Urothelium cell line (cell line): Measurements from ENCODE around the gene RNU4-1.

Experiments used
- DNase-seq: peaks from one replicate; pipeline ENCODE4 v3.0.0; 2011; ENCODE audit warnings: low spot score, mixed read lengths
- FAIRE-seq: peaks from 2 replicates; lab custom pipeline; 2011; peaks lifted over from hg19 to GRCh38; lab: Jason Lieb, UNC

Gene RNU4-1

GRCh38 chr12:120290609-120291305 lies 2.3 kb downstream of the RNU4-1 start:
- DNase-seq = peak; percentile 26
- FAIRE-seq = no peak

DNA sequence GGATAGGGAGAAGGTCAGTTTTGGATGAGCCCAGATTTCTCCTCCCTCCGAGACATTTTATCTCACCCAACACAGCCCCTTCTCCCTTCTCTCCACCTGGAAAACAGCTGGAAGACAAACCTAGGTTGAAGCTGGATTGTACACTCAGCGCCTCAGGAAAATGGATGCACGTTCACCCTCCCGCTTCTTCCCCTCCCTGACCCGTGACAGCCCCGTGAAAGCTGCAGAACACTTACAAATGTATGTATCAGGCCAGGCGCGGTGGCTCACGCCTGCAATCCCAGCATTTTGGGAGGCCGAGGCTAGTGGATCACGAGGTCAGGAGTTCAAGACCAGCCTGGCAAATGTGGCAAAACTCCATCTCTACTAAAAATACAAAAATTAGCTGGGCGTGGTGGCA lies 5.5 kb downstream of the RNU4-1 start:
- FAIRE-seq (no peak), DNase-seq (no peak)

GRCh38 chr12:120286768-120287490 lies 6.1 kb downstream of the RNU4-1 start:
- FAIRE-seq (no peak), DNase-seq (no peak)

DNA sequence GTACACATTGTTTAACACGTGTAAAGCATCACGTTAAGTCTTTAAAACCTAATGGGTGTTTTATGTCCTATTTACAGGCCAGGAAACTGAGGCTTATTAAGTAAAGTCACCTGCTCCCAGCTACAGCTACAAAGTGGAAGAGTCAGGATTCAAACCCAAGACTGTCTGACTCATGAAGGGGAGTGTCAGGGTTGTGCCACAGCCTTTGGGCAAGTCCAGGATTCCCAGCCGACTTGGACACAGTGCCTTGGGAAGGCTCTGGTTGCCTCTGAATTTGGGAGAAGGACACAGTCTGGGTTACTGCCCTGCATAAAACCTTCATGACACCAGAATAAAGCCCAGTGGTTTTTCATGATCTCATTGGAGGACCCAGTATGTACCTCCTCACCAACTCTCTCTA lies 8.7 kb downstream of the RNU4-1 start:
- DNase-seq (no peak), FAIRE-seq (no peak)

GRCh38 chr12:120283318-120283717 lies 9.7 kb downstream of the RNU4-1 start:
- FAIRE-seq (no peak), DNase-seq (no peak)

GRCh38 chr12:120278137-120279069 lies 14.6 kb downstream of the RNU4-1 start:
- no peak for FAIRE-seq
- DNase-seq = no peak

DNA sequence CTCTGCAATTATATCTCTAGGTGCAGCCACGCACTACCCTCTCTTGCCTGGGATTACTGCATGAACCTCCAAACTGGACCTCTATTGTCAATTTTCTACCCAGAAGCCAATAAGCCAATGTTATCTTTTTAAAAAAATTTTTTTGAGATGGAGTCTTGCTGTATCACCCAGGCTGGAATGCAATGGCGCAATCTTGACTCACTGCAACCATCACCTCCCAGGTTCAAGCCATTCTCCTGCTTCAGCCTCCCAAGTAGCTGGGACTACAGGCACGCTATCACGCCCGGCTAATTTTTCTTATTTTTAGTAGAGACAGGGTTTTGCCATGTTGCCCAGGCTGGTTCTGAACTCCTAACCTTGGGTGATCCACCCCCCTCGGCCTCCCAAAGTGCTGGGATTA lies 16.3 kb downstream of the RNU4-1 start:
- DNase-seq (no peak), FAIRE-seq (no peak)

DNA sequence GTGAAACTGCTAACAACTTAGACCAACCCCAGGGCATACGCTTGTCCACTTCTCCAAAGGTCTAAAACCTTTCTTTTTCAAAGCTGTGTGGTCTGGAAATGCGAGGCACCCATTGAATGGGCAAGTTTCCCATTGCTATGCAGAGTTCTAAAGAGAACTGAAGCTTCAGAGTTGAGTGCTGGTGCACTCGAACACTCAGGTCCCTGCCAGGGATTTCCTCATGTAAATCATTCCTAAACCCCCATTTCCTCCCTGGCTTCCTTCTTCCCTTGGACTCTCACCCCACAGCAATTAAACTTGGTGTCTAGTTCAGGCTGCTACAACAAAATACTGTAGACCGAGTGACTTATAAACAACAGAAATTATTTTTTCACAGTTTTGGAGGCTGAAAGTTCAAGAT lies 25.3 kb downstream of the RNU4-1 start:
- DNase-seq = no peak
- no peak for FAIRE-seq

GRCh38 chr12:120266180-120266870 lies 26.7 kb downstream of the RNU4-1 start:
- DNase-seq = no peak
- FAIRE-seq = no peak

GRCh38 chr12:120265473-120266179 lies 27.4 kb downstream of the RNU4-1 start, which contains the start of gene PXN:
Gene PXN (minus strand): TSS chr12:120265730. CDS start chr12:120265629, 101 bp downstream.
- peak; percentile 95 for DNase-seq
- no peak for FAIRE-seq

GRCh38 chr12:120264904-120265472 lies 28.0 kb downstream of the RNU4-1 start:
- FAIRE-seq (no peak), DNase-seq (no peak)

- FAIRE-seq = no peak
- no peak for DNase-seq
These were observed 28.7 kb downstream of the RNU4-1 start for GRCh38 chr12:120264086-120264903.

DNA sequence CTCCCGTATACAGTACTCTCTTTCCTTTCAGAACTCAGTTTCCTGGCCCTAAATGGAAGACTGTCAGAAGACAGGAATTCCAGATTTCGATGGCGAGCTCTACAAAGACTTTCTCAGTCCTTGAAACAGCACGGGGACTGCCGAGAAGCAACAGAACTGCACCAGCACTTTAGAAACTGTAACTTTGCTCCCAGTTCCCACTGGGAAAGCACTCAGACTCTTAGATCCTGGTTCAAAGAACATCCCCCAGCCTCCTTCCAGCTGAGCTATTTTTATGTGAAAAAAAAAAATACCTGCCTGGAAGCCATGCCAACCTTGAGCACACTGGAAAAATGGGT lies 29.3 kb downstream of the RNU4-1 start:
- FAIRE-seq = no peak

DNA sequence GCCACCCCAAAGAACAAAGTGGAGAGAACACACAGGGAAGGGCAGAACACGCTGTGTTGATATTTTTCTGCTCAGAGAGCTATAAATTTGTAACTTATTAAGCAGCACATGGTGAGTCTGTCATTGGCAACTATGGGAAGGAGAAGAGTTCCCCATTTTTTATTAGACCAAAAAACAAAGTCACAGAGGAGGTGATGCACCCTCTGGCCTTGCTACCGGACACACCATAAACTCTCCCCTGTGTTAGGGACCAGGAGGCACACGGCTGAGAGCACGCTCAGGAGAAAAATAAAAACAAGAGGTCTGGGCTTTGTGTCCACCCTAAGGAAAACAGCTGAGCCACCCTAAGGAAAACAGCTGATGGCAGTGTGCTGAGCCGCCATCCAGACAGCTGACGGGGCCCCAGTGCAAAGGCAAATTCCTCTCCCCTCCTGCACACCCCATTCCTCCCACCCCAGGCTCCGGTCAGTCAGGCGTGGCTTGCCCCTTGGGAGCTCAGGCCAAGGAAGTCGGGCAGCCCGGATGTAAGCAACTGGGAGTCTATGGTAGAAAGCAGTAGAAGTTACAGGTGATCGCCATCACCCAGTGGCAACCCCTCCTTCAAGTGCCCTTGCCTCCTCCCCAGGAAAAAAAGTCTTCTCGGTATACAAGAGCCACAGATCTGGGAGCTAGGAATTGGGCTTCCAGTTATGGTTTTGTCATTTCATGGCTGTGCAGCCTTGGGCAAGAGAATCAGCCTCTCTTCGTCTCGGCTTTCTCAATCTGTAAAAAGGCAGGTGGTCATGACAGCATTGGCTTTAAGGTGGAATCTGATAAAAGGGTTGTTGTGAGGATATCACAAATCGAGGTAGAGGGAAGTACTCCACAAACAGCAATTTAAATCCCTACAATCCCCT lies 29.9 kb downstream of the RNU4-1 start:
- DNase-seq = no peak
- peak; percentile 32 for FAIRE-seq

More for the DNA sequence above, 29.3 kb downstream of the RNU4-1 start:
- DNase-seq = no peak

GRCh38 chr12:120261951-120262851 lies 30.8 kb downstream of the RNU4-1 start:
- DNase-seq (no peak), FAIRE-seq (no peak)

GRCh38 chr12:120260607-120261006 lies 32.4 kb downstream of the RNU4-1 start:
- no peak for DNase-seq
- no peak for FAIRE-seq
